Measurements from ENCODE around the gene KCNJ5. TPM values are rescaled to one million over a fixed set of nuclear protein-coding genes. Genes with fewer than 3 reads are reported as not detected.

KCNJ5 gene
- total RNA-seq, 1 experiment from 2014 or later = not detected

DNA sequence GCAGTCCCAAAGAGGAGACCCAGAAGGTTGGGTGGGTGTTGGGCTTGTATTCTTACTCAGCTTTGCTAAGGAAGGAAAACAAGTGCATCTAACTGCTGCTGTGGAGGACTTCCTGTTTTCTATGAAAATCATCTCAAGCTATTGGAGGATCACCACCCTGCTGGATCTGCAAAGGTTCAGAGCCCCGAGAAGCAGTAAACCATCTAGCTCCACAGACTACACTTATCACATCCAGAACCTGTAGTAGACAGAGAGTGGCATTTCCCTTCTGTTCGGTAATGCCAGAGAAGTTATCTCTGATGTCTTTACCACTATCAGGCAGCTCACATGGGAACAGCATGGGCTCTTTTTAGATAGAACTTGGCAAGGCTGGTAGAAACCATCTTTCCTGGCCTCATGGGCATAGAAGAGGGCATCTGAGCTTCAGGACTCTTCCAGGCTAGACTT, 45.8 kb upstream of the KCNJ5 start:
- CTCF ChIA-PET = no interaction called here
- no peak for DNase-seq
- no peak overlapping the region for H3K4me3 ChIP-seq (ENCODE audit: low read depth, low read length)
- no TSS peak for BruUV-seq (replicated peaks)
- POLR2A ChIA-PET = no interaction called here
- Mint-ChIP-seq H3K27ac (ENCODE audit: unreplicated experiment) (no peak overlapping the region), H3K27me3 (ENCODE audit: insufficient read depth, unreplicated experiment) (peaks cover 2% of the 10 kb centered on the region), H3K4me1 (ENCODE audit: low read depth, unreplicated experiment) (no peaks in the 10 kb centered on the region), H3K36me3 (ENCODE audit: insufficient read depth, unreplicated experiment) (no peaks in the 10 kb centered on the region), H3K4me3 (ENCODE audit: unreplicated experiment) (no peak overlapping the region), H3K9me3 (ENCODE audit: unreplicated experiment) (no peaks in the 10 kb centered on the region)
- H3K4me1 ChIP-seq = no peaks in the 10 kb centered on the region
- TF ChIP-seq, protein P1, sequence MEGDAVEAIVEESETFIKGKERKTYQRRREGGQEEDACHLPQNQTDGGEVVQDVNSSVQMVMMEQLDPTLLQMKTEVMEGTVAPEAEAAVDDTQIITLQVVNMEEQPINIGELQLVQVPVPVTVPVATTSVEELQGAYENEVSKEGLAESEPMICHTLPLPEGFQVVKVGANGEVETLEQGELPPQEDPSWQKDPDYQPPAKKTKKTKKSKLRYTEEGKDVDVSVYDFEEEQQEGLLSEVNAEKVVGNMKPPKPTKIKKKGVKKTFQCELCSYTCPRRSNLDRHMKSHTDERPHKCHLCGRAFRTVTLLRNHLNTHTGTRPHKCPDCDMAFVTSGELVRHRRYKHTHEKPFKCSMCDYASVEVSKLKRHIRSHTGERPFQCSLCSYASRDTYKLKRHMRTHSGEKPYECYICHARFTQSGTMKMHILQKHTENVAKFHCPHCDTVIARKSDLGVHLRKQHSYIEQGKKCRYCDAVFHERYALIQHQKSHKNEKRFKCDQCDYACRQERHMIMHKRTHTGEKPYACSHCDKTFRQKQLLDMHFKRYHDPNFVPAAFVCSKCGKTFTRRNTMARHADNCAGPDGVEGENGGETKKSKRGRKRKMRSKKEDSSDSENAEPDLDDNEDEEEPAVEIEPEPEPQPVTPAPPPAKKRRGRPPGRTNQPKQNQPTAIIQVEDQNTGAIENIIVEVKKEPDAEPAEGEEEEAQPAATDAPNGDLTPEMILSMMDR (IDR thresholded peaks at IDR 0.05; ENCODE audit: insufficient read depth in 1 of 2, low read depth in 1 of 2, low read length in 1 of 2, severe bottlenecking in 1 of 2, unreplicated experiment in 1 of 2) = no peak
- H3K9me3 ChIP-seq = peaks cover 3% of the 10 kb centered on the region
- no peaks in the 10 kb centered on the region for H3K36me3 ChIP-seq (ENCODE audit: control insufficient read depth, insufficient read depth, low read length)
- no peaks in the 10 kb centered on the region for H3K27me3 ChIP-seq (replicated peaks; ENCODE audit: control insufficient read depth, insufficient read depth, low read length)
- intact Hi-C loops (cut with micrococcal nuclease; ENCODE audit: unreplicated experiment) = no loop called here

DNA sequence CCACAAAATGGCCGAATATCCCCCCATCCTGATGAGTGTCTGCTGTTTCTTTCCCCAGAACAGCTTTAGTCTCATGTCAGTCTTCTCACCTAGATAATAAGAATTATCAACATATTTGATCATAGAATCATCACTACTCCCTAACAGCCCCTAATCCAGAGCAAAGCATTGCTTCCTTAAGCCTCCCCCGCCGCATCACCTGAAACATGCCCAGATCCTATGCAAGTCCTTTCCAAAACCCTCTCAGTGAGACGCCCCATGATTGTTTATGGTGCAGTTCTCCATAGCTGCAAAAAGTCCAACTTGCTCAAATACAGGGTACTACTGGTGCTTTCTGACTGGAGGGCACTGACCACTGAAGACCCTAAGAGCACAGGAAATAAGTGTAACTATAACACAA, 44.2 kb upstream of the KCNJ5 start:
- Histone ChIP-seq H3K27me3 (replicated peaks; ENCODE audit: control insufficient read depth, insufficient read depth, low read length) (no peaks in the 10 kb centered on the region), H3K4me3 (ENCODE audit: low read depth, low read length) (no peak overlapping the region), H3K36me3 (ENCODE audit: control insufficient read depth, insufficient read depth, low read length) (no peaks in the 10 kb centered on the region), H3K4me1 (no peaks in the 10 kb centered on the region), H3K9me3 (no peaks in the 10 kb centered on the region; the same call in 1 of the 2 replicates)
- no peaks in the 10 kb centered on the region for H3K36me3 Mint-ChIP-seq (ENCODE audit: insufficient read depth, unreplicated experiment)
- no peak overlapping the region for H3K27ac Mint-ChIP-seq (ENCODE audit: unreplicated experiment)
- peaks cover 2% of the 10 kb centered on the region for H3K27me3 Mint-ChIP-seq (ENCODE audit: insufficient read depth, unreplicated experiment)
- ChIA-PET CTCF (no interaction called here), POLR2A (no interaction called here)
- intact Hi-C loops (cut with micrococcal nuclease; ENCODE audit: unreplicated experiment) = no loop called here
- TF ChIP-seq, protein P1 (IDR thresholded peaks at IDR 0.05; ENCODE audit: insufficient read depth in 1 of 2, low read depth in 1 of 2, low read length in 1 of 2, severe bottlenecking in 1 of 2, unreplicated experiment in 1 of 2) = no peak
- H3K4me3 Mint-ChIP-seq (ENCODE audit: unreplicated experiment) = no peak overlapping the region
- H3K9me3 Mint-ChIP-seq (ENCODE audit: unreplicated experiment) = no peaks in the 10 kb centered on the region
- no peaks in the 10 kb centered on the region for H3K4me1 Mint-ChIP-seq (ENCODE audit: low read depth, unreplicated experiment)
- no TSS peak for BruUV-seq (replicated peaks)
- DNase-seq = no peak

DNA sequence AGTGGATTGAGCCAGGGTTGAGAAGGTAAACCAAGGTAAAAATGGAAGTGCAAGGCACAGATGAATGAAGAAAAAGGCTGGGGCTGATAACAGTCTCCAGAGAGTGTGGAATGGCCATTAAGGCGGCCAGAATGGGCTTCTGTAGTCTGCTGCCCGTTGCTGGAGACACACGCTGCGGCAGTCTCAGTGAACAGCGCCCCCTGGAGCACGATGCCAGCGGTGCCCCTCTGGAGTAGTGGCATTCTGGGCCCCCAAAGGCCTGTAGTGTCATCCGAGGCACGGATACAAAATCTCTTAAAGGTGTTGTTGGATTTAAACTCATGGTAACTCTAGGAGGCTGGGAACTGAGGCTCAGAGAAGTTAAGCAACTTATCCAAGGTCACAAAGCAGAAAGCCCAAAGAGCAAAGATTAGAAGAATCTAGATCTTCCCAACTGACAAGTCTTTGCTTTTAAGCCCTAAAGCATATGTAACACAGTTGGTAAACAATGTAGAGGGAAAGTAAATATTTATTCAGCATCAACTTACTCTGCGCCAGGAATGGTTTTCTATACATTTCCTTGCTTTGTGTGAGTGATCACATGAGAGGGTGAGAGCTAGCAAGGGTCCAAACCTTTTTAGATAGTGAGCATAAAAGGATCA, 42.2 kb upstream of the KCNJ5 start:
- Histone ChIP-seq H3K4me3 (ENCODE audit: low read depth, low read length) (no peak overlapping the region), H3K36me3 (ENCODE audit: control insufficient read depth, insufficient read depth, low read length) (no peaks in the 10 kb centered on the region), H3K9me3 (no peaks in the 10 kb centered on the region; the same call in 1 of the 2 replicates), H3K4me1 (no peaks in the 10 kb centered on the region), H3K27me3 (replicated peaks; ENCODE audit: control insufficient read depth, insufficient read depth, low read length) (no peaks in the 10 kb centered on the region; the same call in 1 of the 2 replicates)
- Mint-ChIP-seq H3K27me3 (ENCODE audit: insufficient read depth, unreplicated experiment) (peaks cover 2% of the 10 kb centered on the region), H3K4me1 (ENCODE audit: low read depth, unreplicated experiment) (no peaks in the 10 kb centered on the region), H3K27ac (ENCODE audit: unreplicated experiment) (no peak overlapping the region), H3K4me3 (ENCODE audit: unreplicated experiment) (no peak overlapping the region), H3K36me3 (ENCODE audit: insufficient read depth, unreplicated experiment) (no peaks in the 10 kb centered on the region), H3K9me3 (ENCODE audit: unreplicated experiment) (no peaks in the 10 kb centered on the region)
- TF ChIP-seq, protein P1 (IDR thresholded peaks at IDR 0.05; ENCODE audit: insufficient read depth in 1 of 2, low read depth in 1 of 2, low read length in 1 of 2, severe bottlenecking in 1 of 2, unreplicated experiment in 1 of 2) = peak; percentile 42 to 80
- ChIA-PET POLR2A (no interaction called here), CTCF (no interaction called here)
- DNase-seq = peak in 1 of 2 experiments; percentile 67
- intact Hi-C loops (cut with micrococcal nuclease; ENCODE audit: unreplicated experiment) = no loop called here
- no TSS peak for BruUV-seq (replicated peaks)
